AG04450 (cell line): ENCODE measurements around the gene EXOC4. TPM values are rescaled to one million over a fixed set of nuclear protein-coding genes. Genes with fewer than 3 reads are reported as not detected.
"Not testable (repeated sequence)": the region's sequence is repeated elsewhere in the genome, so short reads cannot be mapped to it uniquely, and the experiment has no call there.

Experiments used
- CTCF ChIA-PET: fragments of 300-600, 350-600 bp; formaldehyde crosslinking; extraction: SDS; loops from one replicate; lab custom pipeline; 2022; ENCODE audit warnings: antibody characterized with exemption, inconsistent platforms; lab: Charles Lee
- POLR2A ChIA-PET: fragments of 350-600 bp; formaldehyde crosslinking; extraction: SDS; loops from one replicate; lab custom pipeline; 2021; ENCODE audit warnings: antibody characterized with exemption, inconsistent platforms; lab: Yijun Ruan, JAX
- DNase-seq: peaks from one replicate; pipeline ENCODE4 v3.0.0-alpha.2; 2011; ENCODE audit warnings: low read depth, low spot score
- H3K27ac ChIP-seq: one replicate; pipeline ENCODE4 v1.5.1; 2012; ENCODE audit warnings: low read depth, low read length, control low read depth
- H3K27me3 ChIP-seq: one replicate; pipeline ENCODE4 v1.6.0; 2012; ENCODE audit warnings: low read length; ENCODE audit not compliant: control insufficient read depth, insufficient read depth
- H3K4me3 ChIP-seq: 2 replicates; pipeline ENCODE4 v1.5.1; 2011; ENCODE audit warnings: mild to moderate bottlenecking, low read depth, low read length, control low read depth
- H3K9me3 ChIP-seq: 2 replicates; pipeline ENCODE4 v1.5.1; 2012; ENCODE audit warnings: low read length; ENCODE audit not compliant: control insufficient read depth, insufficient read depth
- CTCF ChIP-seq: IDR thresholded peaks from 2 replicates; pipeline ENCODE4 v1.5.1; 2011; ENCODE audit warnings: low read depth, low read length, control low read depth, inconsistent platforms
- polyA plus RNA-seq: library from polyadenylated mRNA; depleted of rRNA; stranded (reverse); fragments of >200 nt; gene quantifications from 2 replicates; pipeline ENCODE4 v1.2.3, GENCODE V29; 2011

Gene EXOC4
- polyA plus RNA-seq, 1 experiment: 73.5 TPM

DNA sequence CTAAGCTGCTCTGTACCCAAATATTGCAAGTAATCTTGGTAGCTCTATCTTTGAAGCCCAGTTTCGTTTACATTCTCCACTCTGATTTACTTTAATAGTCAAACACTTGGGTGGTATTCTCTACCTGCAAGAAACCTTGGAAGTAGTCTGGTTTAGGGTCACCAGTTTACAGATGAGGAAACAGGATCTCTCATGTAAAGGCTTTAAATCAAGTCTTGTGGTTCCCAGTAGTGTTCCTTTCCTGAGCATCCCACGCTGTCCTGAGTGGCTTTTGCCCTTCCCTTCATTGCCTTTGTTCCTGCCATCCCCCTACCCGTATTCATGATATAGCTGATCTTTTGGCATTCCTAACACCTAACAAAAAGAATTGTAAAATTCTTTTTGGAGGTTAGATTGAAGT, 20.3 kb downstream of the EXOC4 start:
- Histone ChIP-seq H3K4me3 (no peak overlapping the region), H3K27me3 (no peaks in the 10 kb centered on the region), H3K9me3 (no peaks in the 10 kb centered on the region), H3K27ac (no peak overlapping the region)
- no peak for TF ChIP-seq CTCF
- ChIA-PET POLR2A (no interaction called here), CTCF (interaction anchor here (1.5 kb wide), 1 partner anchor 19 kb away, joined by 3 read pairs; no protein-coding TSS in a partner anchor)
- DNase-seq: no peak

- ChIA-PET CTCF (interaction anchor here (1.5 kb wide), 1 partner anchor 18 kb away, joined by 3 read pairs; no protein-coding TSS in a partner anchor), POLR2A (no interaction called here)
- H3K9me3 ChIP-seq: no peaks in the 10 kb centered on the region
- H3K27me3 ChIP-seq: no peaks in the 10 kb centered on the region
- H3K4me3 ChIP-seq: no peak overlapping the region
- TF ChIP-seq CTCF: no peak
- DNase-seq: no peak
- H3K27ac ChIP-seq: no peak overlapping the region
These were observed 21.4 kb downstream of the EXOC4 start for GRCh38 chr7:133274265-133274664.

DNA sequence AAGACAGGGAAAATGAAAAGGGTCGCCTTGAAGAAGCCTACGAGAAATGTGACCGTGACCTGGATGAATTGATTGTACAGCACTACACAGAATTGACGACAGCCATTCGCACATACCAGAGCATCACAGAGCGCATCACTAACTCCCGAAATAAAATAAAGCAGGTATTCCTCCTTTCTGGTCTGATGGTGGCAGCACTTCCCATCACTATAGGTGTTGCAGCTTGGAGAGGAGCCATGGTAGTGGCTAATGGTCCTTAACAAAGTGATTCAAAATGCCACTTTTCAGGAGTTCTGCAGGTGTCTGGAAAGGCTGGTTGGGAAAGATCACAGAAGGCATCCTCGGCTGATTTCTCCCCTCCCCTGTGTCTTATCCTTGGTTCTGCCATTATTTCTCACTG, 22.1 kb downstream of the EXOC4 start:
- CTCF ChIA-PET: no interaction called here
- Histone ChIP-seq H3K27me3 (no peaks in the 10 kb centered on the region), H3K4me3 (no peak overlapping the region), H3K27ac (no peak overlapping the region), H3K9me3 (no peaks in the 10 kb centered on the region)
- POLR2A ChIA-PET: no interaction called here
- TF ChIP-seq CTCF: no peak
- no peak for DNase-seq

DNA sequence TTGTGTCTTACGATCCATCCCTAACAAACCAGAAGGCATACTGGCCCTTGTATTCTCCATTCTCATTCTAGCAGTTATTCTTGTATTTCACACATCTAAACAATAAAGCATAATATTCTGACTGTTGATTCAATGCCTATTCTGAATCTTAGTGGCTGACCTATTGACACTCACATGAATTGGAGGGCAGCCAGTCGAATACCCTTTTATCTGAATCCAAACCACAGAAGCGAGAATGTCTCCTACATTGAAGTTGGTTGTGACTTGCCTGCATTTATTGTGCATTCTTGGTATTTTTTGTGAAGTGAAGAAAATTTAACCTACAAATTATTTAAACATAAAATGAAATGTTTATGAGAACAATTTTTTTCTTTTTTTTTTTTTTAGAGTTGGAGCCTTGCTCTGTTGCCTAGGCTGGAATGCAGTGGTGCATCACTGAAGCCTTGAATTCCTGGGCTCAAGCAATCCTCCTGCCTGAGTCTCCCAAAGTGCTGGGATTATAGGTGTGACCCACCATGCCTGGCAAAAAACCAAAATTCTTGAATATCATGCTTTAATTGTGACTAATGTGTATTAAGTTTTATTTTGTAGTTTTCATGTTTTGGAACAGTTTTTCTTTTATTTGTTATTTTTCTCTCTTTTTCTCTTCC, 22.7 kb downstream of the EXOC4 start:
- ChIA-PET POLR2A (no interaction called here), CTCF (no interaction called here)
- no peak for TF ChIP-seq CTCF
- H3K4me3 ChIP-seq: no peak overlapping the region
- H3K27ac ChIP-seq: no peak overlapping the region
- DNase-seq: no peak
- no peaks in the 10 kb centered on the region for H3K27me3 ChIP-seq
- H3K9me3 ChIP-seq: no peaks in the 10 kb centered on the region

DNA sequence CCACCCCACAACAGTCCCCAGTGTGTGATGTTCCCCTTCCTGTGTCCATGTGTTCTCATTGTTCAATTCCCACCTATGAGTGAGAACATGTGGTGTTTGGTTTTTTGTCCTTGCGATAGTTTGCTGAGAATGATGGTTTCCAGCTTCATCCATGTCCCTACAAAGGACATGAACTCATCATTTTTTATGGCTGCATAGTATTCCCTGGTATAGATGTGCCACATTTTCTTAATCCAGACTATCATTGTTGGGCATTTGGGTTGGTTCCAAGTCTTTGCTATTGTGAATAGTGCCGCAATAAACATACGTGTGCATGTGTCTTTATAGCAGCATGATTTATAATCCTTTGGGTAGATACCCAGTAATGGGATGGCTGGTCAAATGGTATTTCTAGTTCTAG, 26.1 kb downstream of the EXOC4 start:
- H3K9me3 ChIP-seq, H3K27ac ChIP-seq, H3K4me3 ChIP-seq, POLR2A ChIA-PET, H3K27me3 ChIP-seq, DNase-seq, CTCF ChIA-PET: not testable (repeated sequence)
